Uterus (tissue), 4 donors: ENCODE data around the gene TCAIM. TPM values are rescaled to one million over a fixed set of nuclear protein-coding genes. Genes with fewer than 3 reads are reported as not detected.

Experiments
- DNase-seq, 2 donors: peaks; one replicate each; pipeline ENCODE4 v3.0.0-alpha.2; 2019 to 2020
- H3K27ac ChIP-seq, 2 donors: fragments of 200-600 bp; sonication (generic); 1 replicate in 1 of 2; 2 replicates in 1 of 2; pipeline ENCODE4 v1.5.1; 2016 to 2018
- H3K27me3 ChIP-seq, 2 donors: fragments of 200-600 bp; sonication (generic); one replicate each; pipeline ENCODE4 v1.5.1; 2018 to 2019; ENCODE audit warnings: control low read depth in 1 of 2
- H3K36me3 ChIP-seq, 2 donors: fragments of 200-600 bp; sonication (generic); one replicate each; pipeline ENCODE4 v1.5.1; 2019; ENCODE audit warnings: control low read depth in 1 of 2
- H3K4me1 ChIP-seq, 2 donors: fragments of 200-600 bp; sonication (generic); one replicate each; pipeline ENCODE4 v1.5.1; 2018 to 2019; ENCODE audit warnings: control low read depth in 1 of 2
- H3K4me3 ChIP-seq, 2 donors: fragments of 200-600 bp; sonication (generic); 1 replicate in 1 of 2; 2 replicates in 1 of 2; pipeline ENCODE4 v1.5.1; 2018 to 2019; ENCODE audit warnings: mild to moderate bottlenecking in 1 of 2
- H3K9me3 ChIP-seq, 2 donors: fragments of 200-600 bp; sonication (generic); one replicate each; pipeline ENCODE4 v1.5.1; 2019; ENCODE audit warnings: control low read depth in 1 of 2
- POLR2A ChIP-seq, 2 donors: fragments of 450-650 bp; IDR thresholded peaks; one replicate each; pipeline ENCODE4 v1.6.1; 2016; ENCODE audit warnings: antibody characterized with exemption in 2 of 2, mild to moderate bottlenecking in 1 of 2, moderate library complexity in 1 of 2
- intact Hi-C: fragments of 100-400 bp; cut with DNase I; formaldehyde crosslinking; loops from one replicate; pipeline ENCODE4 v1.15.1; 2023; ENCODE audit warnings: low total_unique reads
- total RNA-seq, 4 donors: library from RNA; depleted of rRNA in 3 of 4; stranded (reverse); fragments of >200 nt in 3 of 4; gene quantifications; one replicate each; pipeline versions ENCODE4 v1.1.0 to v1.2.4, GENCODE V29; 2014 to 2023
- TF ChIP-seq, protein P1 (sequence below), 4 experiments: fragments of 200-600 bp in 2 of 4; fragments of 450-650 bp in 2 of 4; sonication (generic) in 2 of 4; IDR thresholded peaks; one replicate each; pipeline ENCODE4 v1.5.1; 2016 to 2019; ENCODE audit warnings: antibody characterized with exemption in 4 of 4, mild to moderate bottlenecking in 2 of 4, moderate library complexity in 1 of 4
- donor health status: DM: yes; HTN: yes; CAD: no.

The TCAIM gene
- total RNA-seq, 4 donors from 2014 or later: 3.8 to 38.7 (median 19.6) TPM

DNA sequence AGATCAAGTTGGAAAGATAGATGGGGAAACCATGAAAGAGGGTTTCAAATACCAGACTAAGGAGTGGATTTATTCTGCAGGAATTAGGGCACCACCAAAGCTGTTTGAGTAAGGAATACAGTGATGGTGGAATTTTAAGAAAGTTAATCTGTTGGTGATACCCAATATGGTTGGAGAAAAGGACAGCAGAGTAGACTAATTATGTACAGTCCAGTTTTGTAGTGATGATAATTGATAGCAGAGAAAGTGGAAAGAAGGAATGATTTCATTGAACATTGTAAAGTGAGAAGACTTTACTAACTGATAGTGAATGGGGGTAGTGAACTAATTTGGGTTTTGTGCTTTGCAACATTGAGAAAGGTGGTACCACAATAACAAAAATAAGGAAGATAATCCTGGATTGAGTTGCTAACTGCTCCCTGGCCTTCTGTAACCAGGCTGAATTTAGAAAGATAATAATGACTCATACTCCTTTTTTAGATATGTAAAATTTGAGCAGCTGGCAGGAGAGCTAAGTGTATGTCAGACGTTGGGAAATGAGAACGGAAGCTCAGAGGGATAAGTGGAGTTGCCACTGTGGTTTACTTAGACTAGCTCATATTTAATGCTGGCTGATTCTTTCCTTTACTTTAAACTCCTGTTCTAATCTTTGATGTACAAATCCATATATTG, 16.9 kb downstream of the TCAIM start:
- intact Hi-C loops: no loop called here
- Histone ChIP-seq H3K4me3 (no peak overlapping the region), H3K36me3 (no peaks in the 10 kb centered on the region), H3K9me3 (no peaks in the 10 kb centered on the region), H3K4me1 (no peaks in the 10 kb centered on the region), H3K27me3 (no peaks in the 10 kb centered on the region), H3K27ac (peak overlapping the region; percentile 33 to 66)
- TF ChIP-seq, protein P1, sequence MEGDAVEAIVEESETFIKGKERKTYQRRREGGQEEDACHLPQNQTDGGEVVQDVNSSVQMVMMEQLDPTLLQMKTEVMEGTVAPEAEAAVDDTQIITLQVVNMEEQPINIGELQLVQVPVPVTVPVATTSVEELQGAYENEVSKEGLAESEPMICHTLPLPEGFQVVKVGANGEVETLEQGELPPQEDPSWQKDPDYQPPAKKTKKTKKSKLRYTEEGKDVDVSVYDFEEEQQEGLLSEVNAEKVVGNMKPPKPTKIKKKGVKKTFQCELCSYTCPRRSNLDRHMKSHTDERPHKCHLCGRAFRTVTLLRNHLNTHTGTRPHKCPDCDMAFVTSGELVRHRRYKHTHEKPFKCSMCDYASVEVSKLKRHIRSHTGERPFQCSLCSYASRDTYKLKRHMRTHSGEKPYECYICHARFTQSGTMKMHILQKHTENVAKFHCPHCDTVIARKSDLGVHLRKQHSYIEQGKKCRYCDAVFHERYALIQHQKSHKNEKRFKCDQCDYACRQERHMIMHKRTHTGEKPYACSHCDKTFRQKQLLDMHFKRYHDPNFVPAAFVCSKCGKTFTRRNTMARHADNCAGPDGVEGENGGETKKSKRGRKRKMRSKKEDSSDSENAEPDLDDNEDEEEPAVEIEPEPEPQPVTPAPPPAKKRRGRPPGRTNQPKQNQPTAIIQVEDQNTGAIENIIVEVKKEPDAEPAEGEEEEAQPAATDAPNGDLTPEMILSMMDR (IDR thresholded peaks at IDR 0.05): no peak
- TF ChIP-seq POLR2A (IDR thresholded peaks at IDR 0.05): no peak
- DNase-seq: peak in 1 of 2 donors; percentile 23

DNA sequence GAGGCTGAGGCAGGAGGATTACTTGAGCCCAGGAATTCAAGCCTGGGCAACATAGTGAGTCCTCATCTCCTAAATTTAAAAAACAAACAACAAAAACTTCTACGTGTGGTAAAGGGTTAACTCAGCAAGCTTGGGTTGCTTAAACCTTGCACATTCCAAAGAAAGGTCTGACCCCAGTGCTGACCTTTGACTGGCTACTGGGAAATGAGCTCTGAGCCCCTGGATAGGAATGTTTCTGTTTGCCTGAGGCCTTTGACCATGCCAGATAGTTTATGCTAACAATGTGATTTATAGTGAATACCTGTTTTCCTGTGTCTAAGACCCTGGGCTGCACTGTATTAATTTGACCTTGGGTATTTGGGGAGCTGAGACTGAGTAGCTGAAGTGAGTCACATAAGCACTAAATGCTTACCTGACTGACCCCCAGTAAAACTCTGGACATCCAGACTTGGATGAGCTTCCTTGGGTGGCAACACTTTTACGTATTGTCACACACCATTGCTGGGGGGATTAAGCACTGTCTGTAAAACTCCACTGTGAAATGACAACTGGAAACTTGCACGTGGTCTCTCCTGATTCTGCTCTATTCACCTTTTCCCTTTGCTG, 20.7 kb downstream of the TCAIM start:
- H3K9me3 ChIP-seq: no peaks in the 10 kb centered on the region
- intact Hi-C loops: no loop called here
- no peak for TF ChIP-seq POLR2A (IDR thresholded peaks at IDR 0.05)
- TF ChIP-seq, protein P1 (IDR thresholded peaks at IDR 0.05): no peak

DNA sequence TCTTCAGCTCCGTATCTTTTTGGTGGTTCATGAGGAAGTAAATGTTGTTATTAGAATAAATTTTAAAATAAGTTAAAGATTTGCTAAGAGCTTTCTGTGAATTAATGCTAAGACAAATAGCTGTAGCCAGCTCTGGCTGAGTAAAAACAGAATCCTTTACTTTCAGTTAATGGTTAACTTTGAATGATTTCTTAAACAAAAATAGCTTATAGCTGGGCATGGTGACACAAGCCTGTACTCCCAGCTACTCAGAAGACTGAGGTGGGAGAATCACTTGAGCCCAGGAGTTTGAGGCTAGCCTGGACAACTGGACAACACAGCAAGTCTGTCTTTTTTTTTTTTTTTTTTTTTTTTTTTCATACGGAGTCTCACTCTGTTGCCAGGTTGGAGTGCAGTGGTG, 25.0 kb downstream of the TCAIM start:
- intact Hi-C loops: no loop called here
- Histone ChIP-seq H3K27me3 (no peaks in the 10 kb centered on the region), H3K9me3 (no peaks in the 10 kb centered on the region), H3K4me3 (no peak overlapping the region), H3K4me1 (no peaks in the 10 kb centered on the region), H3K36me3 (no peaks in the 10 kb centered on the region), H3K27ac (no peak overlapping the region)
- TF ChIP-seq POLR2A (IDR thresholded peaks at IDR 0.05): no peak
- TF ChIP-seq, protein P1 (IDR thresholded peaks at IDR 0.05): no peak
- DNase-seq: no peak

More for the DNA sequence above, 20.7 kb downstream of the TCAIM start:
- no peak overlapping the region for H3K27ac ChIP-seq
- no peaks in the 10 kb centered on the region for H3K4me1 ChIP-seq
- no peaks in the 10 kb centered on the region for H3K27me3 ChIP-seq
- H3K4me3 ChIP-seq: no peak overlapping the region
- no peaks in the 10 kb centered on the region for H3K36me3 ChIP-seq
- no peak for DNase-seq

DNA sequence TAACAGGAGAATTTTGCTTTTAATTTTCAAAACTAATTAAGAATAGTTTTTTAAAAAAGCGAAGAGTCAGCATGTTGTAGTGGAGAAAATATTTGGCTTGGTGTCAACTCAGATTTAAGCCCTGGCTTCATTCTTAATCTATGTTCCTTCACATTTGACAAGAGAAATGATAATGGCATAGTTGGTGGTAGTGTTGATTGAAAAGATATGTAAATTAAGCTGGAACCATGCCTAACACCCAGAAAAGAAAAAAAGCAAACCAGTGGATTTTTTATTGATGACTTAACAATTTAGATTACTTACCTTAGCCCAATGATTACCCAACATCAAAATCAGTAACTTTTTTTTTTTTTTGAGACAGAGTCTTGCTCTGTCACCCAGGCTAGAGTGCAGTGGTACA, 27.4 kb downstream of the TCAIM start:
- intact Hi-C loops: no loop called here
- Histone ChIP-seq H3K36me3 (no peaks in the 10 kb centered on the region), H3K27ac (no peak overlapping the region), H3K27me3 (no peaks in the 10 kb centered on the region), H3K9me3 (no peaks in the 10 kb centered on the region), H3K4me3 (no peak overlapping the region), H3K4me1 (no peaks in the 10 kb centered on the region)
- TF ChIP-seq POLR2A (IDR thresholded peaks at IDR 0.05): no peak
- TF ChIP-seq, protein P1 (IDR thresholded peaks at IDR 0.05): no peak
- DNase-seq: no peak

DNA sequence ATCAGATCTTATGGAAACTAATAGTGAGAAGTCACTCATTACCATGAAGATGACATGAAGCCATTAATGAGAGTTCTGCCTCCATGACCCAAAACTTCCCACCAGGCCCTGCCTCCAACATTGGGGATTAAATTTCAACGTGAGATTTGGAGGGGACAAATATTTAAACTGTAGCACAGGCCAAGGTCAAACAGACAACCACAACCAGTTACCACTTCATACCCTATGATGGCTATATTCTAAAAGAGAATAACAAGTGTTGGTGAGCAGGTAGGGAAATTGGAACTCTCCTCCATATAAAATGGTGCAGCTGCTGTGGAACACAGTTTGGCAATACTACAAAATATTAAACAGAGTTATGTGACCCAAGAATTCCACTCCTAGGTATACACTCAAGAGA, 36.9 kb downstream of the TCAIM start:
- no peak for TF ChIP-seq POLR2A (IDR thresholded peaks at IDR 0.05)
- TF ChIP-seq, protein P1 (IDR thresholded peaks at IDR 0.05): no peak
- H3K9me3 ChIP-seq: no peaks in the 10 kb centered on the region
- no peak for DNase-seq
- no peak overlapping the region for H3K27ac ChIP-seq
- no peaks in the 10 kb centered on the region for H3K4me1 ChIP-seq
- intact Hi-C loops: no loop called here
- H3K4me3 ChIP-seq: no peak overlapping the region
- no peaks in the 10 kb centered on the region for H3K36me3 ChIP-seq
- no peaks in the 10 kb centered on the region for H3K27me3 ChIP-seq
